ENCODE data around the gene GMDS.

DNA sequence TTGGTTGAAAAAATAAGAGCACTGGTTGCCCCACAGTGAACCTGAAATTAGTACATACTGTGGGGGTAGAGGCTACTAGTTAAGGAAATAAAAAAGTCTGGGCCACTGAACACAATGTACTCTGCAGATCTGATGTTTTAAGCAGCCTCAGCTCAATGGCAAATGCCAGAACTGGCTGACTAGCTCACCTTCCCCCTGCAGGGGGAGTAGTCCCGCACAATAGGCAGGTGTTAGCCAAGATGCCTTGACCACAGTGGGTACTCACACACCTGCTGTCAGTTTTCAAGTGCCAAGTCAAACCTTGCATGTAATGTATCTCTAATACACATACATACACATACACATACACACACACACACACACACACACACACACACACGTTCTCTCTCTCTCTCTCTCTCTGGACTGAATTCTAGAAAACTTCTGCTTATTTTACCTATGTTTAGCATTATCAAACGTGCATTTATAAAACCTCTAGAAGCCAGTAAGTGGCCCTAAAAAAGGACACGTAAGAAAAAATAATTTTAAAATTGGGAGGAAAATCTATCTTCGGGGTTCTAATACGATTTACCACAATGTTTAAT is 36.1 kb downstream of the GMDS start:
- no peak for TF ChIP-seq EZH2phosphoT487 (IDR thresholded peaks at IDR 0.05; ENCODE audit: insufficient read depth, low read depth)
- no peak for TF ChIP-seq EZH2 (IDR thresholded peaks at IDR 0.05; ENCODE audit: insufficient read depth, poor library complexity, severe bottlenecking)
